Left renal pelvis (tissue), 4 donors: ENCODE measurements around the gene GFPT2. TPM values are rescaled to one million over a fixed set of nuclear protein-coding genes. Genes with fewer than 3 reads are reported as not detected.
A peak's percentile ranks its signal among the peaks of the same experiment; 100 is the strongest.

Experiments
- DNase-seq, 4 donors: peaks; one replicate each; pipeline ENCODE4 v3.0.0-alpha.2; 2013; ENCODE audit warnings: low read depth in 4 of 4, low spot score in 3 of 4
- polyA plus RNA-seq, 4 donors: library from polyadenylated mRNA; unstranded; fragments of 120-200 nt; gene quantifications; one replicate each; pipeline ENCODE4 v1.2.1, GENCODE V29; 2013; ENCODE audit not compliant: insufficient read length in 4 of 4

GFPT2 gene
- 10 to 100 TPM in 1 of 4 donors, 1 to 10 TPM in 3; 3.8 to 15.3 (median 5.2) TPM for polyA plus RNA-seq

DNA sequence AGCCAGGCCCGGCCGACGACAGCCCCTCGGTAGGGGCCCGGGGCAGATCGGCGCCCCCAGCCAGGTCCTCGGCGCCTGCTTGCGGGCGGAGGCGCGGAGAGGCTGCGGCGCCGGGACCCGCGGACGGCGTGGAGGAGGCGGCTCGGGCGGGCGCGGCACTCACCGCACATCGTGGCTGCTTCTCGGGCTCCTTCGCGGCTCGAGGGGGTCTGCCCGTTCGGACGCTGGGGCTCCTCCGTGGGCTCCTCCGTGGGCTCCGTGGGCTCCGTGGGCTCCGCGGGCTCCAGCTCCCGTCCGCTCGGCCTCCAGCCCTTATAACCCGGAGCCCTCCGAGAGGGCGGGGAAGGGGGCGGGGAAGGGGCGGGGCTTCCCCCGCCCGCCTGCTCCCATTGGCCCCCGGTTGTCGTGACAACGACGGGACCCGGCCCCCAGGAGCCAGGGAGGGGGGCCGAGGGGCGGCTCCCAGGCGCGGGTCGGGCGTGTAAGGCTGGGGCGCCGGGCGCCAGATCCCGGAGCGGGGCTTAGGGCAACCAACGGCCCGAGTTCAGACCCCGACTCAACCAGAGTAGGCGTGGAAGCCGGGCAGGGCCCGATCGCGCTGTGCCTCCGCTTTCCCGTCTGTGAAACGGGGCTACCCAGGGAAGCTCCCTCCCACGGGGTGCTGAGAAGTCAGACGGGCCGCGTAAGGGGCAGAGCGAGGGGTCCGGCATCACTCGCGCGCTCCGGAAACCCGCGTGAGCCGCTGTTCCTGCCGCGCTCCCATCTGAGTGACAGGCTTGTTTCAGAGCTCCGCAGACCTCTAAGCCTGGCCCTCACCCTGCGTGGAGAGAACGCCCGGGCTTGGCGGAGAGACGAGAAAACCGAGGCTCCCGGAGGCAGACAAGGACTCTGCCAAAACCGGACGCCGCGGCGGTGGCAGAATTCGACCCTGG lies at the start of gene GFPT2:
GFPT2 (minus strand) TSS at position 289 of the 932 bp plus-strand sequence; CDS start at position 170, 119 bp downstream.
- peak; percentile 52 to 80 (median 70) for DNase-seq

DNA sequence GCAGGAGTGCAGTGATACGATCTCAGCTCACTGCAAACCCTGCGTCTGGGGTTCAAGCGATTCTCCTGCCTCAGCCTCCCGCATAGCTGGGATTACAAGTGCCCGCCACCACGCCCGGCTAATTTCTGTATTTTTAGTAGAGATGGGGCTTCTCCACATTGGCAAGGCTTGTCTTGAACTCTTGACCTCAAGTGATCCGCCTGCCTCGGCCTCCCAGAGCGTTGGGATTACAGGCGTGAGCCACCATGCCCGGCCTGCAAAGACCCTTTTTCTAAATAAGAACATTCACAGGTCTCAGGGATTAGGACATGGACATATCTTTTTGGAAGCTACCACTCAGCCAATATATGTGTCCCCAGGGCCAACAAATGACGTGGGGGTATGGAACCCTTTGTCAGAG lies 49.6 kb upstream of the GFPT2 start:
- no peak for DNase-seq

DNA sequence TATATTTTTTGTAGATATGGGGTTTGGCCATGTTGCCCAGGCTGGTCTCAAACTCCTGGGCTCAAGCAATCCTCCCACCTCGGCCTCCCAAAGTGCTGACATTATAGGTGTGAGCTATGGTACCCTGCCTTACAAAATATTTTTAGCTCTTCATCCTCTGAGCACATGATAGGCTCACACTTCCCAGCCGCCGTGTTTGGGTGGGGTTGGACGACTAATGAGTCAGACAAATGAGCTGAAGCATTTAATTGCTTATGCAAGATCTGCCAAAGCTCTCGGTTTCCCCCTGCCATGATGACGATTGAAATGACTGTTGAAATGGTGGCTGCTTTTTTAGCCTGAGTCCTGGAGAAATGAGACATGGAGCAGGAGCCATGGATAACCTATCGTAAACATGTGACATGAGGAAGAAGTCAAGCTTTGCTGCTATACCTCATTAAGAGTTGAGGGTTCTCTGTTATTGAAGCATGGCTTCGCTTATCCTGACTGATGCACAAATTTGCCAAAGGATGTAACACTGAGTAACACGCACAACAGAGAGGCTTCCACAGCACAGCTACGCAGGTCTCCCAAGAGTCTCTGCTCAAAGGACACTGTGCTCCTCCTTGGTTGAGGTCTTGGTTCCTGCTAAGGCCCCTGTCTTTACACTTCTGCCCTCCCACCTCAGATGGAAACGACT lies 48.2 kb upstream of the GFPT2 start:
- no peak for DNase-seq

GRCh38 chr5:180400416-180400815 lies 47.3 kb upstream of the GFPT2 start:
- DNase-seq: no peak

GRCh38 chr5:180399401-180400215 lies 46.5 kb upstream of the GFPT2 start:
- peak; percentile 8 to 42 (median 40) for DNase-seq

- no peak for DNase-seq
These were observed 43.8 kb upstream of the GFPT2 start for GRCh38 chr5:180396926-180397325.

DNA sequence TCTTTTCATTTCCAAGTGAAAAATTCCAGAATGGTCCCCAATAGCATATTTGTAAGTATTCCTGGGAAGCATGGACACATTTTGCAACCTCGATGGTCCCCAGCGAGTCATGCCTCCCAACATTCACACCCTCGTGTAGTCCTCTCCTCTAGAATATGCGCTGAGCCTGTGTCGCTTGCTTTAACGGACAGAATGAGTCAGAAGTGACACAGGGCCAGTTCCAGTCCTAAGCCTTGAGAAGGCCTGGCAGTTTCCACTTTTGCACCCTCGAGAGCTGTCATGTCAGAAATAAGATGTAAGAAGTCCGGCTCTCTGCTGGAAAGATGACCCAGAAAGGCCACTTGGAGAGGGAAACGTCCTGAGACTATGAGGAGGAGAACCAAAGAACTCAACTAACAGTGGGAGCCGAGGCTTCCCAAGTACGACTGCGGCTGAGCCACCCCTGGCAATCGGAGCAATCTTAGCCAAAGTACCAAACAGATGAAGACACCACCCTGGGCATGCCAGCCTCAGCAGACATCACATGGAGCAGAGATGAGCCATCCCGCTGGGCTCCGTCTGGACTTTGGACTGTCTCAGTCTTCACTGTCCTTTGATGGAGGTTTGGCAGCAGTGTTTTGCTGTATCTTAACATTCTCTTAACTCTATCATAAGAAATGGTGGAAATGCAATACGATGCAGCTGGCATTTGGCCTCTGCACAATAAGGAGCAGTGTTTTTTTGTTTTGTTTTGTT lies 42.6 kb upstream of the GFPT2 start:
- DNase-seq: no peak

DNA sequence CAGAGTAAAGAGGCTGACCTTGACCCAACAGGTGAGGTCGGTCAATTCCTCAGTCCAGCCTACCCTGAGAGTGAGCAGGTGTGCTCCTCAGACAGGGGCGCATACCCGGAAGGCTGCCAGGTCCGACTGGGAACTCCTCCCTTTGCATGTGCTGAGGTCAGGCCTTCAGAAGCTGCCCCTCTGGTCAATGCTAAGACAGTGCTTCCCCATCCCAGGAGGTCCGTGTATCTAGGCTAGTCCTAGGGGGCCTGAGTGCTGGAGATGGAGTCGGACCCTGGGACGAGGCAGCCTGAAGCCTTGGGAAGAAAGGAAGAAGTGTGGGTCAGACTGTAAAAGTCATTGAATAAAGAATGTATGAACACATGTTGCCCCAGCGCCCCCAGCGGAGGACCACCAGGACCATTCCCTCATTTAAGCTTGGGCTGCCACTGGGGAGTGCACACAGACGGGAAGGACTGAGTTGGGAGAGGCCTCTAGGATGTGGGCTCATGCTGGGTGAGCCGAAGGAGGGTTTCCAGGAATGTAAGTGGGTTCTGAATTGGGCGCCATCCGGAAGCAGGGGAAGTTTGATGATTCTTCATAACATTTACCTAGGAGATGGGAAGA lies 41.0 kb upstream of the GFPT2 start:
- no peak for DNase-seq

DNA sequence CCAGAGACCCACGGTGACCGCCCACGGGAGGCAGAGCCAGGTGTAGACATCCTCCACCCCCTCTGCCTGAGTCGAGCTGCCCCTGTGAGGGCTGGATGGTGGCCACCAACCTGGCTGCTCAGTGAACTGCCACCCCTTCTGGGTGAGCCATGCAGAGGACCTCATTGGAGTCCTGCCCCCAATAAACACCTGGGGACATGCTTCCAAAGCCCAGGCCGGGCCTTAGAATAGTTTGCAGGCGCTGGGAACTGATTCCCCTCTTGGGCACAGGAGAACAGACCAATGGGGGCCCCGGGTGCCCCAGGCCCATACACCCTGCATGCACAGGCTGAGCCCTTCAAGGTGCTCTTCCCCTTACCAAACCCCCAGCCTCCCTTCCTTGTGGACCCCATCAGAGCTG lies 38.1 kb upstream of the GFPT2 start:
- no peak for DNase-seq

- DNase-seq: no peak
These were observed 37.5 kb upstream of the GFPT2 start for GRCh38 chr5:180390441-180391190.

GRCh38 chr5:180389252-180390101 lies 36.3 kb upstream of the GFPT2 start:
- DNase-seq: no peak

DNA sequence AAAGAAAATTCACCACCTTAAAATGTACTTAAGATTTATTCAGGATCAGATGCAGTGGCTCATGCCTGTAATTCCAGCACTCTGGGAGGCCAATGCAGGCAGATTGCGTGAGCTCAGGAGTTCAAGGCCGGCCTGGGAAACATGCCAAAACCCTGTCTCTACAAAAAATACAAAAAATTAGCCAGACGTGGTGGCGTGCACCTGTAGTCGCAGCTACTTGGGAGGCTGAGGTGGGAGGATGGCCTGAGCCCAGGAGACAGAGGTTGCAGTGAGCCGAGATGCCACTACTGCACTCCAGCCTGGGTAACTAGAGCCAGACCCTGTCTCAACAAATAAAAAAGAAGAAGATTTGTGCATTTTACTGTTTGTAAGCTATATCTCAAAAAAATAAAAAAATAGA lies 34.7 kb upstream of the GFPT2 start:
- DNase-seq: no peak

DNA sequence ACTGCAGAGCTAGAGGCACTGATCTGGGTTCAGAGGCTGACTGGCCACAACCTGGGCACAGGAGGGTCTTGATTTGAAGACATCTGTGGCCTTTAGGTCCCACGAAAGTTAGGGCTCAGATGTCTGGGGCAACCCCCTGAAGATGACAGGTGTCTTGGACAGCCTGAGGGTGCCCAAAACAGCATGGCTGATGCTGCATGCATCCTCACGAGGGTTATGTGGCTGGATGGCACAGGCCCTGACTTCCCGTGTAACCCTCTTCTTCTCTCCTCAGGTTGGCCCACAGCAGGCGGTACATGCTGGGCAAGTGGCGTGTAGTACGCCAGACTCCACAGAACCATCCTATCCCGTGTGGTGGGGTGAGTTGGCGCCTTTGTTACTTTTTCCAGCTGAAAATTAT lies 29.8 kb upstream of the GFPT2 start:
- DNase-seq: no peak

GRCh38 chr5:180381851-180382480 lies 28.8 kb upstream of the GFPT2 start:
- DNase-seq: no peak

DNA sequence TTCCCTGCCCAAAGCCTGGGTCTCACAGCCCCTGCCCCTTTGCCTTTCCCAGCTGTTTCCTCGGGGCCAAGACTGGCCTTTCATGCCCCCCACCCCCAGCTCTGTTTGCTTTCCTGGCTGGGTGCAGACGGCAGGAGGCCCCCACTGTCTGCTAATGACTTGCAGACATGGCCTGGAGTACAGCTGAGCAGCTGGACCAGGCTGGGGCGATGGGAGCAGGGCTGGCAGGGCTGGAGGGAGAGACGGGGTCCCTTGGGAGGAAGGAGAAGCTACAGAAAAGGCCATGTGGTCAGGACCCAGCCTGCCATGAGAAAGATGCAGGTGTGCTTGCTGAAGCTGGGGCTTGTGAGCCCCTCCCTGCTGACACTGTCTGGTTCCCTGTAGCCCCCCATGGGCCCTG lies 28.3 kb upstream of the GFPT2 start:
- no peak for DNase-seq

DNA sequence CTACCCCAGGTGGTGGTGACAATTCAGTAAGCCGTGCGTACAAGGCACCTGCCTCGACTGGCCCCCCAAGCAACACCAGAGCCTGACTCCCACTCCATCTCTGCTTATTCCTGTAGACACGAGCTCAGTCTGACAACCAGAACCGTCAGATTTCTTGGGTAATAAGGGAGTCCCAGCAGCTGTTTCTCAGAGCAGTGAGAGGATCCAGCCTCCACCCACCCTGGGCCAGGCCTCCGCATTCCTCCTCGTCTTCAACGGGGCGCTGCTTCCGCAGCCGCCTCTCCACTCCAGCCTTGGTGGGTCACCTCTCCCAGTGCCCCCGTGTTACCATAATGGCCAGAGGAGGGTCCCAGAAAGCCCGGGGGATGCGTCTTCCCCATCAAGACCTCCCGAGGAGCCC lies 27.7 kb upstream of the GFPT2 start:
- DNase-seq: no peak

DNA sequence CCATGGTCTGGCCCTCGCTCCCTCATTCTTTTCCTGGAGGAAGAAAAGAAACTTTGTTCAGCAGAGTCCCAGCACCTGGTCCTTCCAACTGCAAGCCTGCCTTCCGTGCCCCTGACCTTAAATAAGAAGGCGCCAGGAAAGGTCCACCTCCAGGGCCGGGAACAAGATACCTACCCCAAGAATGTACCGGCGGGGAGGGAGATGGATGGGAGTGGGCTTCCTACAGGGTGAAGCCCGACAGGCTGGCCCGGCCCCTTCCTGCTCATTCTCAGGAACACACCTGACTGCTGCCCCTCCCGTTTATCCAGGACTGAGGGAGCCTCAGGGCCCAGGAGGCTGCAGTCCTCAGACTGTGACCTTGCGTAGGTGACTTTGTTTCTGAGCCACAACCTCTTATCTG lies 27.3 kb upstream of the GFPT2 start:
- no peak for DNase-seq
